AG09309 (cell line): ENCODE data around the gene RBM18.

Experiments used
- DNase-seq: peaks from one replicate; pipeline ENCODE4 v3.0.0-alpha.2; 2010; ENCODE audit warnings: low read depth
- H3K4me3 ChIP-seq: 2 replicates; pipeline ENCODE4 v1.5.1; 2011; ENCODE audit warnings: mild to moderate bottlenecking, low read depth, low read length, moderate library complexity; ENCODE audit not compliant: control insufficient read depth
- CTCF ChIP-seq: IDR thresholded peaks from 2 replicates; pipeline ENCODE4 v1.5.1; 2011; ENCODE audit warnings: mild to moderate bottlenecking, low read depth, low read length, inconsistent platforms; ENCODE audit not compliant: insufficient read depth, control insufficient read depth; ENCODE audit errors: missing control alignments

RBM18 gene

GRCh38 chr9:122248448-122248865, 16.2 kb downstream of the RBM18 start:
- H3K4me3 ChIP-seq = no peak overlapping the region
- no peak for TF ChIP-seq CTCF
- DNase-seq = no peak

GRCh38 chr9:122246666-122247065, 18.0 kb downstream of the RBM18 start:
- DNase-seq = no peak
- no peak overlapping the region for H3K4me3 ChIP-seq
- no peak for TF ChIP-seq CTCF

- H3K4me3 ChIP-seq = no peak overlapping the region
- TF ChIP-seq CTCF = no peak
- no peak for DNase-seq
These were observed 20.3 kb downstream of the RBM18 start for GRCh38 chr9:122244349-122244748.

- no peak for DNase-seq
- TF ChIP-seq CTCF = no peak
- H3K4me3 ChIP-seq = no peak overlapping the region
These were observed 24.9 kb downstream of the RBM18 start for GRCh38 chr9:122239722-122240121.

- no peak overlapping the region for H3K4me3 ChIP-seq
- DNase-seq = no peak
- no peak for TF ChIP-seq CTCF
These were observed 28.0 kb downstream of the RBM18 start for GRCh38 chr9:122236681-122237080.

GRCh38 chr9:122234022-122234748, 30.5 kb downstream of the RBM18 start:
- TF ChIP-seq CTCF = no peak
- DNase-seq = no peak
- no peak overlapping the region for H3K4me3 ChIP-seq
